Measurements from ENCODE around the gene ZBTB44.
A peak's percentile ranks its signal among the peaks of the same experiment; 100 is the strongest.
"Not testable (repeated sequence)": the region's sequence is repeated elsewhere in the genome, so short reads cannot be mapped to it uniquely, and the experiment has no call there.

Gene ZBTB44, protein sequence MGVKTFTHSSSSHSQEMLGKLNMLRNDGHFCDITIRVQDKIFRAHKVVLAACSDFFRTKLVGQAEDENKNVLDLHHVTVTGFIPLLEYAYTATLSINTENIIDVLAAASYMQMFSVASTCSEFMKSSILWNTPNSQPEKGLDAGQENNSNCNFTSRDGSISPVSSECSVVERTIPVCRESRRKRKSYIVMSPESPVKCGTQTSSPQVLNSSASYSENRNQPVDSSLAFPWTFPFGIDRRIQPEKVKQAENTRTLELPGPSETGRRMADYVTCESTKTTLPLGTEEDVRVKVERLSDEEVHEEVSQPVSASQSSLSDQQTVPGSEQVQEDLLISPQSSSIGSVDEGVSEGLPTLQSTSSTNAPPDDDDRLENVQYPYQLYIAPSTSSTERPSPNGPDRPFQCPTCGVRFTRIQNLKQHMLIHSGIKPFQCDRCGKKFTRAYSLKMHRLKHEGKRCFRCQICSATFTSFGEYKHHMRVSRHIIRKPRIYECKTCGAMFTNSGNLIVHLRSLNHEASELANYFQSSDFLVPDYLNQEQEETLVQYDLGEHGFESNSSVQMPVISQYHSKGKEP

DNA sequence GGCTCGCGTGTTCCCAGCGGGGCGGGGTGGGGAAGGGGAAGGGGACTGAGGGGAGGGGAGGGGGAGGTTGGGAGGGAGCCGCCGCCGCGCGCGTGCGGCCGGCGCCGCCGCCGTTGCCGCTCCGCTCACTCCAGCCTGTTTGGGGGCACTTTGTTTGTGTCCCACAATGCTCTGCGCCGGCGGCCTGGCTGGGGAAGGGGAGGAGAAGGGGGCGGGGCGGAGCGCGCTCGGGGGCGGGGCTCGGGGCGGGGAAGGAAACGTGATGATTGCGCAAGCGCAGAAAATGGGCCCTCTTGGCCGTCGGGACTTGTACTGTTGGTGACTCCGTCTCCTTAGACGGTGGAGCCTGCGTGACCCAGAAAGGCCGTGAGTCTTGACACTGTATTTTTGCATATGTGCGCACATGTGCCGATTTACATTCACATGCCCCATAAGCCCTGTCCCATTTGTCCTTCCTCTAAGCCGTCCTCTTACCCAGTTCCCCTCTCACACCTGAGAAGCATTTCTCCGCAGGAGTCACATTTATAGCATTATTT, at the start of gene ZBTB44:
ZBTB44 (minus strand) TSS at position 168 of the 536 bp plus-strand sequence. CDS start 53,044 bp downstream, outside the sequence.
- peak; percentile 84 for DNase-seq (ENCODE audit: low read depth)

DNA sequence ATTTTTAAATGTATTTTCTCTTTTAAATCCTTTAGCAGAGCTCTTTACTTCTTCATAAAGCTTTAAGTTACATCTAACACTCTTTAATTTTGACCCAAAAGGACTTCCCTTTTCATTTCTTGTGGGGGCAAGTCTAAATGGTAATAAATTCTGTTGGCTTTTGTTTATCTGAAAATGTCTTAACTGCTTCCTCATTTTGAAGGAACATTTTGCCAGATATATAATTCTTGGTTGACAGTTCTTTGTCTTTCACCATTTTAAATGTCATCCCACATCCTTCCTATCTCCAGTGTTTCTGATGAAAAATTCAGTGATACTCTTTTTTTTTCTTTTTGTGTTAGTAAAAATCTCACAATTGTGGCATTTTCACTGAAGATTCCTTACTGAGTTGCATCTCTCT, 44.7 kb upstream of the ZBTB44 start:
- no peak for DNase-seq (ENCODE audit: low read depth)

DNA sequence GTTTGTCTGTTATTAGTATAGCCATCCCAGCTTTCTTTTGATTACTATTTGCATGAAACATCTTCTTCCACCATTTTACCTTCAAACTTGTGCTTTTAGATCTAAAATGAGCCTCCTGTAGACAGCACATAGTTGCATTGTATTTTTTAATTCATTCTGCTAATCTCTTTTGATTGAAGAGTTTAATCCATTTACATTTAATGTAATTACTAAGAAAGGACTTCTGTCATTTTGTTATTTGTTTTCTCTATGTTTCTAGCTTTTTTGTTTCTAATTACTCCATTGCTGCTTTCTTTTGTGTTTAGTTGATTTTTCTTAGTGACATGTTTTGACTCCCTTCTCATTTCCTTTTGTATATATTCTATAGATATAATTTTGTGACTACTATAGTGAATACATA, 43.7 kb upstream of the ZBTB44 start:
- DNase-seq (ENCODE audit: low read depth), result no peak

DNA sequence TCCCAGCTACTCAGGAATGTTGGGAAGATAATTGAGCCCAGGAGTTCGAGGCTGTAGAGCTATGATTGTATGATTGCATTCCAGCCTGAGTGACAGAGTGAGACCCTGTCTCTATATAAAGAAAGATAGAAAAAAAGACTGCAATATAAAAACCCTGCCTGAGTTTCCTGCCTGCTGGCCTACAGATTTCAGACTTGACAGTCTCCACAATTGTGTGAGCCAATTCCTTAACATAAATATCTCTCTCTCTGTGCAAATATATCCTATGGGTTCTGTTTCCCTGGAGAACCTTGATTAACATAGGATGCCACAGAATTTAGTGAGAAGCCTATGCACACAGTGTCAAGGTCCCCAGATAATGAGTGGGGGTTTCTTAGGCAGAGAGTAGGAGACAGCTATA, 32.5 kb upstream of the ZBTB44 start:
- DNase-seq (ENCODE audit: low read depth), result no peak

DNA sequence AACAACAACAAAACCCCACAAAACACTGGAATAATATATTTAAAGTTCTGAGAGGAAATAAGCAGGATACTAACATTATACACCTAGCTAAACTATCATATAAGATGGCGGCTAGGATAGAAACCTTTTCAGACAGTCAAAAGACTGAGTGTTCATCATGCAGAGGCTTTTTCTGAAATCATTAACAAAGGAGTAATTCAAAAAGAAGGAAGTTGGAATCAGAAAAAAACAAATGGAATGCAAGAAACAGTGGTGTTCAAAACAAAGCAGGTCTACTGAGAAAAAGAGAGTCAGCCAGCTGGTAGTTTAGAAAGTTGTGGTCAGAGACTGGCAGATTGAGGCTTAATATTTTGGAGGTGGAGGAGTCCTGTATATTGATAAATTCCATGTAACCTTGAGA, 30.1 kb upstream of the ZBTB44 start:
- DNase-seq (ENCODE audit: low read depth), result no peak

DNA sequence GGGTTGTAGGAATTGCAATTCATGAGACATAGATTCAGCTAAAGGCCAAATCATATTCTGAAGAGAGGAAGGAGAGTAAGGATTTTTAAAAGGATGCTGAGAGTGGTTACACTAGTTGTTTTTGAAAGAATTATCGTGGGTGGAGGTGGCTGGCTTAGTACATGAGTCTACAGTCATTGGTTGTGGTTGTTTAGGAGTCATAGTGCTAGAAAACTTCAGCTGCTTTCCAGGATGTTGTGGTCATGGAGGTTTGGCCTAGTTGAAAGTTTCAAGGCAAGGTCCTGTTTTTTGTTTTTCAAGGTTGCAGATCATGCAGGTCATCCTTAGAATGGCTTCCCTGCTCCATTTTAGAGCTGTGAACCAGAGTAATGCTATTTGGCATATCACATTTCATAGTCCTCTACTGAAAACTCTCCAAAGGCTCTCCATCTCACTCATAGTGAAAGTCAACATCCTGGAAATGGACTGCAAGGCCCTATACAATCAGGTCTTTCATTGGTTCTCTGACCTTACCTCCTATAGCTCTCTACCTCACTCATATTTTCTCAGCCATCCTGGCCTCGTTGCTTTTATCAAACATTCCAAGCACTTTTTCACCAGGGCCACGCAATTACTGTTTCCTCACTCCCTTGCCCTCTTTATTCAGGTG, 26.1 kb upstream of the ZBTB44 start:
- no peak for DNase-seq (ENCODE audit: low read depth)

DNA sequence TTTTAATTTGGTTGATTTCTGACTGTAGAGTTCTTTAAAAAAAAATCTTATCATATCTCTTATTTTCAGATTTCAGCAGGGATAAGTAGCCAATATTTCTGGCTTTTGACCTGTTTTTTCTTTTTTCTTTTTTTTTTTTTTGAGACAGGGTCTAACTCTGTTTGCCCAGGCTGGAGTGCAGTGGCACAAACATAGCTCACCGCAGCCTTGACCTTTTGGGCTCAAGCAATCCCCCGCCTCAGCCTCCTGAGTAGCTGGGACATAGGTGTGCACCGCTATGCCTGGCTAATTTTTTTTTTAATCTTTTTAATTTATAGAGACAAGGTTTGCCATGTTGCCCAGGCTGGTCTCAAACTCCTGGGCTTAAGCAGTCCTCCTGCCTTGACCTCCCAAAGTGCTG, 23.9 kb upstream of the ZBTB44 start:
- no peak for DNase-seq (ENCODE audit: low read depth)

DNA sequence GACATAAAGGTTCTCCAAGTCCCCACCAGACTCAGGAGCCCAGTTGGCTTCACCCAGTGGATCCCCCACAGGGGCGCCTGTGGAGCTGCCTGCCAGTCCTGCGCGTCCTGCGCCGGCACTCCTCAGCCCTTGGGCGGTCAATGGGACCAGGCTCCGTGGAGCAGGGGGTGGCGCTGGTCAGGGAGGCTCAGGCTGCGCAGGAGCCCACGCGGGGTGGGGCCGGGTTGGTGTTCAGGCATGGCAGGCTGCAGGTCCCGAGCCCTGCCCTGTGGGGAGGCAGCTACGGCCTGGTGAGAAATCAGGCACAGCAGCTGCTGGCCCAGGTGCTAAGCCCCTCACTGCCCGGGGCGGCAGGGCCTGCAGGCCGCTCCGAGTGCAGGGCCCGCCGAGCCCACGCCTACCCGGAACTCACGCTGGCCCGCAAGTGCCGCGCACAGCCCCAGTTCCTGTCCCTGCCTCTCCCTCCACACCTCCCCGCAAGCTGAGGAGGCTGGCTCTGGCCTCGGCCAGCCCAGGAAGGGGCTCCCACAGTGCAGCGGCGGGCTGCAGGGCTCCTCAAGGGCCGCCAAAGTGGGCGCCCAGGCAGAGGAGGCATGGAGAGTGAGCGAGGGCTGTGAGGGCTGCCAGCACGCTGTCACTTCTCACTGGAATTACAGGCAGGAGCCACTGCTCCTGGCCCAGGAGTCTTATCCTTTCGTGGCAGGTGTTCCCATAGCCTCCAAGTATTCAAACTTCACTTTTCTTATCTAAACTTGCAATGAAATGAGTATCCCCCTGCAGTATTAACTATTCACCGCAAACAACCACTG, 22.8 kb upstream of the ZBTB44 start:
- DNase-seq (ENCODE audit: low read depth), result no peak

DNA sequence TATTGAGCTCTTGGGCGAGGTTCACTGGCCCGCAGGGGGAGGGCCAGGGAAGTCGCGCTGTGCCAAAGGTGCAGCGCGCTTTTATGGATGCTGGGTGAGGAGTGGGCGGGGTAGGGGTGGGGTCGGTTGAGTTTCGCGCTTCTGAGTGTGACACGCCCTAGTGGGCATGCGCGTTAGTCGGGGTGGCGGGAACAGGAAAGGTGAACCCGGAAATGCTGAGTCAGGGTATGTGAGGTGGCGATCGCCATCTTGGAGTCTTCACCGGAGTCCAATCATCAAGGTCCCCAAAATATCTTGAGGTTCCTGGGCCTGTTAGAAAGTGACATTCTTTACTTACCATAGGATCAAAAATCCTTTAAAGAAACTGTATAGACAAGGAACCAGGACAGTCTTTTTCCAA, 16.7 kb upstream of the ZBTB44 start:
- DNase-seq (ENCODE audit: low read depth), result not testable (repeated sequence)

DNA sequence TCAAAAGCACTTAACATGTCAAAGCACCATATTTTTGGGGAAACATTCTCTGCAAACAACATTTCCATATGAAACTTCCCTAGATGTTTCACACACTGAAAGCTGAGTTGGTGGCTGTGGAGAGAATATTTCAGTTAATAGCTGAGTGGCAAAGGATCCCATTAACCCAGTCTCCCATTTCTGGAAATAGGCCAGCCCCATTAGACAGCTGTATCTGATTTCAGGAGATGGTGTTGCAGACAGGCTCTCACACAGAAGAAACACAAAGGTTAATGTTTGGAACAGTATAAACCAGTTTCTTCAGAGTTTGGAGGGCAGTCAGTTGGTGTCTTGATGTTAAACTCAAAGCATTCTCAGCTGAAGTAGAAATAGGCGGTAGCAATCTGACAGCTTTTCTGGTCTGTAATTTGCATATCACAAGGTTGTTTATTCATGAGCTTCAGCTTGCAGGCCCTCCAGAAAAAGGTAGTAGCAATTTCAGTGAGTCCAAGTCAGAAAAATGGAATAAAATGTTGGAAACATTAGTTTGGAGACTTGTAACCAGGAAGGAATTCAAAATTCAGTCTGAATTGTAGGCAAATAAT, 15.5 kb upstream of the ZBTB44 start:
- no peak for DNase-seq (ENCODE audit: low read depth)

DNA sequence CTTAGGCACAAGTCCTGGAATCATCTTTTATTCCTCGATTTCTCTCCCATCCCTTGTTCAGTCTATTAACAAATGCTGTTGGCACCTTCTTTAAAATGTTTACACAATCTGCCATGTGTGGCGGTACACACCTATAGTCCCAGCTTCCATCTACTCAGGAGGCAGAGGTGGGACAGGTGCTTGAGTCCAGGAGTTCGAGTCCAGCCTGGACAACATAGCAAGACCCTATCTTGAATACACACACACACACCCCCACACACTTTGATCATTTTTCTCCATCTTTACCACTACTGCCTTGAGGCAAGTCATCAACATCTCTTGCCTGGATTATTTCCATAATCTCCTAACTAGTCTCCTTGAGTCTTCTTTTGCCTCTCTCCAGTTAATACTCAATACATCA, 13.7 kb upstream of the ZBTB44 start:
- no peak for DNase-seq (ENCODE audit: low read depth)

DNA sequence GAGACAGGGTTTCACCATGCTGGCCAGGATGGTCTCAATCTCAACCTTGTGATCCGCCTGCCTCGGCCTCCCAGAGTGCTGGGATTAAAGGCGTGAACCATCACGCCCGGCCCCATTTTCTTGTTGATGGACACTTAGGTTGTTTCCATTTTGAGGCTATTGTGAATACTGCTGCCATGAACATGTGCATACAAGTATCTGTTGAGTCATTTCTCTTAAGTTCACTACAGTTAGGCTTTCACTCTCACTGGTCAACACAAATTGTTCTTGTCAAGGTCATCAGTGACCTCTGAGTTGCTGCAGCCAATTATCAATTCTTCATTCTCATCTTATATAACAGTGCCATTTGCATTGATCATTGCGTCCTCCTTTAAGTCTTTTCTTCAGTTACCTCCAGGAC, 13.0 kb upstream of the ZBTB44 start:
- no peak for DNase-seq (ENCODE audit: low read depth)

DNA sequence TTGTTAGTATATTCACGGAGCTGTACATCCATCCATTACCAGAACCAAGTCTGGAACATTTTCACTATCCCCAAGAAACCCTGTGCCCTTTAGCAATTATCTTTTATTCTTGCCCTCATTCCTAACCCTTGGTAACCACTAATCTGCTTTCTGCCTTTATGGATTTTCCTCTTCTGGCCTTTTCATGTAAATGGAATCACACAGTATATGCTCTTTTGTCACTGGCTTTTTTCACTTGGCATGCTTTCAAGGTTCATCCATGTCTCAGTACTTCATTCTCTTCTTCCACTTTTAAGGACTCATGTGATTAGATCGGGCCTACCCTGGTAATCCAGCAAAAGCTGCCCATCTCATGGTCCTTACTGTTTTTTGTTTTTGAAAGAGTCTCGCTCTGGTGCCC, 11.0 kb upstream of the ZBTB44 start:
- DNase-seq (ENCODE audit: low read depth), result no peak

DNA sequence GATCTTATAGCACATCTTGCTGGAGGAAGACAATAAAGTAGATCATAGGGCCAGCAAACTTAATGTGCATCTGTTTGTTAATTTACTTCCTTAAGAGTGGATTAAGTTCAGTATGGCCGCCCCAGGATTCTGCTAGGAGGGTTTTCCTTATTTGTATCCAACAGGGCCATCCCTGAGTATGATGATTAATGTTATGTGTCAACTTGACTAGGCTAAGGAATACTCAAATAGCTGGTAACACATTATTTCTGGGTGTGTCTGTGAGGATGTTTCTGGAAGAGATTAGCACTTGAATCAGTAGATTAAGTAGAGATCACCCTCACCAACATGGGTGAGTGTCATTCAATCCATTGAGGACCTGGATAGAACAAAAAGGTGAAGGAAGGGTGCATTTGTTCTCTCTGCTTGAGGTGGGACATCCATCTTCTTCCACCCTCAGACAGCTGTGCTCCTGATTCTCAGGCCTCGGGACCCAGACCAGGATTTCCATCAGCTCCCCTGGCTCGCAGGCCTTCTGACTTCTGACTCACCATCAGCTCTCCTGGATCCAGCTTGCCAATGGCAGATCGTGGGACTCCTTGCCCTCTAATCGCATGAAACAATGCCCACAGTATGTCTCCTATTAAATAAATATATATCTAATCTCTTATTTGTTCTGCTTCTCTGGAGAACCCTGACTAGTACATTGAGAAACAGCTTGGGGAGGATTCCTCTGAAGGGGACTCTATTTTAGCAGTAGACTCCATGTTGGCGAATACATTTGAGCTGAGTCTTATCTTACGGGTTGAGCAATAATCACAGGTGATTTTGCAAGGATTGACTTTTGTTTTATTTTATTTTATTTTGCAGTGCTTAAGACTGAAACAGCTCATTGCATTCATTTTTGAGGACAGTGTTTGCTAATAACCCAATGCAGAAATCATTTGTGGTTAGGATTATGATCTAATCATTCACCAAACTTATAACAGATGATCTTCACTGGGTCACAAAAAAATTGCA, 9.0 kb upstream of the ZBTB44 start:
- DNase-seq (ENCODE audit: low read depth), result peak; percentile 82

DNA sequence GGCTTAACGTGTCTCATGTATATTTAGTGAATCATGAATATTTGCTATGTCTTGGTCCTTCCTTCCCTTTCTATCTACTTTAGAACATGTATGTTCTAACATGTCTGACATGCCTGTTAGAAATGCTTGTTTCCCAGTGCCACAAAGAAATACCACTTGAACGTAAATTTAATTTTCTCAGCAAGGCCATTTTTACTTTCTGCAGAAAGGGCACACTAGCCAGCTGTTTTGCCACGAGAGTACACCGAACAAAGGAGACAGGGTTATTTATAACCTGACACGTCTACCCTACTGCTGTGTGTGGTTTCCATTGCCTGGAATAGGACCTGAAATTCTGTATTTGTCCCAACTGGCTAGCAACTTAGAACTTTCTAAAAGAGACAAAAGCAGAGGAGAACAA, 7.4 kb upstream of the ZBTB44 start:
- DNase-seq (ENCODE audit: low read depth), result no peak

DNA sequence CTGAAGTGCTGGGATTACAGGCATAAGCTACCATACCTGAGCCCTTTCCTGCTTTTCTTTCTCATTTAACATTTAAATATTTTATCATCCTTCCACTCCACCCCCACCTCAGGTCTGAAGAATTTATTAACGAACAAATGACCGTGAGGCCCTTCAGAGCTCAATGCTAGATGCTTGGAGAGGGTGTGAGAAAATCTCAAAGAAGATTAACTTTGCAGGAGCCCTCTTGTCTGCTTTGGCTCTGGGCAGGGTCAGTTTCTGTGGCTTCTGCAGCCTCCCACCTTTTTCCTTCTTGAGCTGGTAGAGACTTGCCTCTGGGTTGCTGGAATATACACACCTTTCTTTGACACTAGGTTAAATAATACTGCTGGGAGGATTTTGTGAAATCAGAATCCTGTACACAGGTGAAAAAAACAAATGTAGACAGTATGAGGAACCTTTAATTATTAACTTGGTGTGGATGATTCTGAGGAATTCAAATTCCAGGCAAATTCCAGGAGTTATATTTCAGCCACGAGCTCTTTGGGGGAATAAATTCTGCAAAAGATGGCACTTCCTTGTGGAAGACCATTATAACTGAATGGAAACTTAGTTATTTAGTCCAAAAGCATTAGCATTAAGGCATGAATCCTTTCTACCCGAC, 3.4 kb upstream of the ZBTB44 start:
- DNase-seq (ENCODE audit: low read depth), result no peak

DNA sequence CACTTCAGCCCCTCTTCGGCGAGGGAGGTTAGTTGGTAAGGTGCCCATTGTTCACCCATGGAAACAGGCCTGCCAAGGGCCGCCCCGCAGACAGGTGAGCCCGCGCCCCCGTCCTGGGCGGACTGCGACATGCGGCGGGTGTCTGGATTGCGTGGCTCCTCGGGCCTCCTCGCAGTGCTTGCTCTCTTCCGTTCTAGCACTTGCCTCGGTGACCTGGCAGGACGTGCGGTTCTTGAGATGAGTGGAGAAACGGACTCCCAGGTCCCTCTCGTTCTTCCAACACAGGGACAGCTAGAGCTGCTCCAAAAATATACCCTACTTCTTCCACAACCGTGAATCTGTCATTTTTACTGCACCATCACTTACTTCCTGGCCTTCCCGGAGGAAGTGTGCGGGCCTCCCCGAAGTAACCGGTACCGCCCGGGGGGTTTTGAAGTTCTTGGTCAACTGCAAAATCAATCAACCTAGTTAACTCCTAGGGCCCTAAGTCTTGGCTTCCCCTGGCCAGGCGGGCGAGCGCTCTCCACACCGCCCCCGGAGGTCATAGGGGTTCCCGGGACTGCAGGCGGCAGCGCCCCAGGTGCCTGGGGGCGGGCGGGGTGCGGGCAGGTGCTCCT, 745 bp upstream of the ZBTB44 start:
- no peak for DNase-seq (ENCODE audit: low read depth)

DNA sequence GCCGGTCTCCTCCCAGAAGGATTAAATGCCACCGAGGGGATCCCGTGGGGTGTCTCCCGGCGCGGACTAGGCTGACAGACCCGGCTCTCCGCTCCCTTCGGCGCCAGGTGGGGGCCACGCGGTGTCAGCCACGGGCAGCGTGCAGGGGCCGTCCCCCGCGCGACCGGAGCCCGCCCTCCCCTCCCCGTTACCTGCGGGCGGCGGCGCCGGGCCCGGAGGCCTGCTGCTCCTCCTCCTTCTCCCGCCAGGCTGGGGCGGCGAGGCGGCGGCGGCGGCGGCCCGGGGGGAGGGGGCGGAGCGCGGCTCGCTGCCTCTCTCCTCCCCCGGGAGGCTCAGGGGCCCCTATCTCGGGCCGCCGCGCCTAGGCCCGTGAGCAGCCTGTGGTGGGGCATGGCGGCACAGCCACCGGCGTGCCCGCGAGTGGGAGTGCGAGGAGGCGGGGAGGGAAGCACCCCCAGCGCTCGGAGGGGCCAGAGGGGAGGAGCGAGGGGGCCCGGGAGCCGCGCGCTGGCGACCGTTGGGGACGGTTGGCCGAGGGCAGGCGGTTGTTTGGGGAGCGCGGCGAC, 450 bp downstream of the ZBTB44 start:
- DNase-seq (ENCODE audit: low read depth), result peak; percentile 36
